Body of pancreas (tissue), 4 donors: ENCODE data around the gene HENMT1. TPM values are rescaled to one million over a fixed set of nuclear protein-coding genes. Genes with fewer than 3 reads are reported as not detected.

Source experiments
- ATAC-seq: fragments of 150-250 bp; one replicate; pipeline ENCODE4 v1.9.1; 2016
- DNase-seq, 4 donors: peaks; one replicate each; pipeline ENCODE4 v3.0.0-alpha.2; 2019
- H3K27ac ChIP-seq, 4 donors: fragments of 200-600 bp; sonication (generic); 1 replicate in 3 of 4; 2 replicates in 1 of 4; pipeline versions ENCODE4 v1.5.1 to v1.6.1; 2016 to 2019; ENCODE audit warnings: mild to moderate bottlenecking in 1 of 4, mixed read lengths in 1 of 4, moderate library complexity in 1 of 4
- H3K27me3 ChIP-seq, 2 donors: fragments of 200-600 bp; sonication (generic); one replicate each; pipeline ENCODE4 v1.6.0; 2016; ENCODE audit warnings: mild to moderate bottlenecking in 1 of 2
- H3K36me3 ChIP-seq, 2 donors: fragments of 200-600 bp; sonication (generic); replicated peaks in 1 of 2; 2 replicates each; pipeline ENCODE4 v1.5.1; 2016; ENCODE audit warnings: low read depth in 2 of 2; ENCODE audit not compliant: insufficient read depth in 1 of 2
- H3K4me1 ChIP-seq: fragments of 200-600 bp; sonication (generic); one replicate; pipeline ENCODE4 v1.6.0; 2016
- H3K4me3 ChIP-seq, 2 donors: fragments of 200-600 bp; sonication (generic); 1 replicate in 1 of 2; 2 replicates in 1 of 2; pipeline ENCODE4 v1.5.1; 2016 to 2019
- H3K9me3 ChIP-seq, 3 donors: fragments of 200-600 bp; sonication (generic); 1 replicate in 2 of 3; 2 replicates in 1 of 3; pipeline ENCODE4 v1.5.1; 2016
- POLR2A ChIP-seq, 3 donors: fragments of 450-650 bp; IDR thresholded peaks; one replicate each; pipeline ENCODE4 v1.6.1; 2016; ENCODE audit warnings: antibody characterized with exemption in 3 of 3, mild to moderate bottlenecking in 2 of 3
- WGBS, 2 donors: methylation state at CpG; one replicate each; pipeline ENCODE4 v1.1.5; 2017; 5-methylcytosine and 5-hydroxymethylcytosine counted together
- intact Hi-C: fragments of 100-400 bp; cut with DNase I; formaldehyde crosslinking; loops from one replicate; pipeline ENCODE4 v1.15.1; 2023
- total RNA-seq, 2 donors: library from RNA; depleted of rRNA; stranded (reverse); fragments of >200 nt; gene quantifications; one replicate each; pipeline ENCODE4 v1.1.0, GENCODE V29; 2016
- TF ChIP-seq, protein P1 (sequence below), 7 experiments: fragments of 450-650 bp in 4 of 7; fragments of 200-600 bp in 3 of 7; sonication (generic) in 3 of 7; IDR thresholded peaks; one replicate each; pipeline ENCODE4 v1.5.1; 2016 to 2019; ENCODE audit warnings: antibody characterized with exemption in 7 of 7

Gene HENMT1
- total RNA-seq, 2 donors from 2014 or later = 1.3 to 1.6 TPM

- no peak for DNase-seq
- H3K9me3 ChIP-seq = no peaks in the 10 kb centered on the region
- 94 to 96% methylated on average over 1 of the region's 1 CpG for WGBS, 2 donors
- H3K4me3 ChIP-seq = no peak overlapping the region
- H3K4me1 ChIP-seq = no peaks in the 10 kb centered on the region
- H3K27me3 ChIP-seq = no peaks in the 10 kb centered on the region
- no peak for ATAC-seq
- TF ChIP-seq, protein P1, sequence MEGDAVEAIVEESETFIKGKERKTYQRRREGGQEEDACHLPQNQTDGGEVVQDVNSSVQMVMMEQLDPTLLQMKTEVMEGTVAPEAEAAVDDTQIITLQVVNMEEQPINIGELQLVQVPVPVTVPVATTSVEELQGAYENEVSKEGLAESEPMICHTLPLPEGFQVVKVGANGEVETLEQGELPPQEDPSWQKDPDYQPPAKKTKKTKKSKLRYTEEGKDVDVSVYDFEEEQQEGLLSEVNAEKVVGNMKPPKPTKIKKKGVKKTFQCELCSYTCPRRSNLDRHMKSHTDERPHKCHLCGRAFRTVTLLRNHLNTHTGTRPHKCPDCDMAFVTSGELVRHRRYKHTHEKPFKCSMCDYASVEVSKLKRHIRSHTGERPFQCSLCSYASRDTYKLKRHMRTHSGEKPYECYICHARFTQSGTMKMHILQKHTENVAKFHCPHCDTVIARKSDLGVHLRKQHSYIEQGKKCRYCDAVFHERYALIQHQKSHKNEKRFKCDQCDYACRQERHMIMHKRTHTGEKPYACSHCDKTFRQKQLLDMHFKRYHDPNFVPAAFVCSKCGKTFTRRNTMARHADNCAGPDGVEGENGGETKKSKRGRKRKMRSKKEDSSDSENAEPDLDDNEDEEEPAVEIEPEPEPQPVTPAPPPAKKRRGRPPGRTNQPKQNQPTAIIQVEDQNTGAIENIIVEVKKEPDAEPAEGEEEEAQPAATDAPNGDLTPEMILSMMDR (IDR thresholded peaks at IDR 0.05) = no peak
- no peak for TF ChIP-seq POLR2A (IDR thresholded peaks at IDR 0.05)
- H3K36me3 ChIP-seq = no peaks in the 10 kb centered on the region
- intact Hi-C loops = no loop called here
- no peak overlapping the region for H3K27ac ChIP-seq
Observed at GRCh38 chr1:108598340-108598739, 62.6 kb downstream of the HENMT1 start.

Other genes with a start within 250 kb of the HENMT1 start
- gene NBPF6, start 210.8 kb downstream of the HENMT1 start, total RNA-seq = not detected
- gene EEIG2, start 101.0 kb downstream of the HENMT1 start, total RNA-seq = 1 to 10 TPM; 7.0 to 9.2 TPM
- gene PRPF38B, start 31.2 kb upstream of the HENMT1 start, total RNA-seq = 10 to 100 TPM; 28.3 to 29.3 TPM
- gene FNDC7, start 51.8 kb upstream of the HENMT1 start, total RNA-seq = not detected
- 10 to 100 TPM; 39.6 to 83.0 TPM for gene STXBP3, start 85.6 kb upstream of the HENMT1 start, total RNA-seq
- gene AKNAD1, start 196.0 kb upstream of the HENMT1 start, total RNA-seq = not detected
- gene GPSM2, start 215.9 kb upstream of the HENMT1 start, total RNA-seq = 1 to 10 TPM; 1.6 to 2.3 TPM